ENCODE results near the gene SLC12A7.

GRCh38 chr5:1039706-1040260 is 72.1 kb downstream of the SLC12A7 start:
- TF ChIP-seq CTCF (IDR thresholded peaks at IDR 0.05) (no peak), POLR2A (IDR thresholded peaks at IDR 0.05) (no peak)

Data from testis (tissue), 2 donors.